HepG2 (cell line): Measurements from ENCODE around the gene HRG.

ENCODE experiments used
- FOSL2 ChIP-seq: sonication (generic); formaldehyde crosslinking; IDR thresholded peaks from 2 replicates; pipeline ENCODE4 v1.4.0; 2020; ENCODE audit warnings: missing genetic modification reagents
- IRX3 ChIP-seq: sonication (generic); formaldehyde crosslinking; IDR thresholded peaks from 2 replicates; pipeline ENCODE4 v1.8.1; 2023; ENCODE audit warnings: mild to moderate bottlenecking, low read depth, missing genetic modification reagents, borderline replicate concordance
- ZNF713 ChIP-seq: sonication (generic); formaldehyde crosslinking; IDR thresholded peaks from 2 replicates; pipeline ENCODE4 v1.4.0; 2020; ENCODE audit warnings: mild to moderate bottlenecking, missing genetic modification reagents
- TF ChIP-seq, protein P1 (sequence below): sonication (generic); formaldehyde crosslinking; IDR thresholded peaks from 2 replicates; pipeline ENCODE4 v1.5.0; 2020; ENCODE audit warnings: mild to moderate bottlenecking, missing genetic modification reagents
- TF ChIP-seq, protein P2 (sequence below): sonication (generic); formaldehyde crosslinking; IDR thresholded peaks from 2 replicates; pipeline ENCODE4 v1.4.0; 2020; ENCODE audit warnings: mild to moderate bottlenecking, missing genetic modification reagents

DNA sequence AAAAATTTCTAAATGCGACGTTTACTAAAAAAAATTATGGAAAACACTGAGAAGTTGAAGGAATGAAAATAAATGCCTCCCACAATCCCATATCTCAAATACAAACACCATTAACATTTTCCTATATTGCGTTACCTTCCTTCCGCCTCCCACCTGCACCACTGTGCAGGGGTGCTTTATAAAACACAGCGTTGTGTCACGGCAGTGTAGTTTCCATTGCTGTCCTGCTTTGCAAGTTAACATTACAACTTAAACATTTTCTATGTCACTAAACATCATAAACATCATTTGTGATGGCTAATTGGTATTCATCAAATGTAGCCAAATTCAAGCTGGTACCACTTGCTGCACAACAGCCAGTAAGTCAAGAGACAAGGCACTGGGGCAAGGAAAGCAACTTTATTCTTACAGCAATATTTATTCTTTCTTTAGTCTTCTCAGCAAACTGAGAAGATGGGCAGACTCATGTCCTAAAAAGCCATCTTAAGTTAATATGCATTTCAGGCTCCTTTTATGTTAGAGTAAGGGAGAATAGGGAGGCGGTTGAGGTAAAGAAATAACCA, 37.9 kb upstream of the HRG start:
- TF ChIP-seq, protein P1, sequence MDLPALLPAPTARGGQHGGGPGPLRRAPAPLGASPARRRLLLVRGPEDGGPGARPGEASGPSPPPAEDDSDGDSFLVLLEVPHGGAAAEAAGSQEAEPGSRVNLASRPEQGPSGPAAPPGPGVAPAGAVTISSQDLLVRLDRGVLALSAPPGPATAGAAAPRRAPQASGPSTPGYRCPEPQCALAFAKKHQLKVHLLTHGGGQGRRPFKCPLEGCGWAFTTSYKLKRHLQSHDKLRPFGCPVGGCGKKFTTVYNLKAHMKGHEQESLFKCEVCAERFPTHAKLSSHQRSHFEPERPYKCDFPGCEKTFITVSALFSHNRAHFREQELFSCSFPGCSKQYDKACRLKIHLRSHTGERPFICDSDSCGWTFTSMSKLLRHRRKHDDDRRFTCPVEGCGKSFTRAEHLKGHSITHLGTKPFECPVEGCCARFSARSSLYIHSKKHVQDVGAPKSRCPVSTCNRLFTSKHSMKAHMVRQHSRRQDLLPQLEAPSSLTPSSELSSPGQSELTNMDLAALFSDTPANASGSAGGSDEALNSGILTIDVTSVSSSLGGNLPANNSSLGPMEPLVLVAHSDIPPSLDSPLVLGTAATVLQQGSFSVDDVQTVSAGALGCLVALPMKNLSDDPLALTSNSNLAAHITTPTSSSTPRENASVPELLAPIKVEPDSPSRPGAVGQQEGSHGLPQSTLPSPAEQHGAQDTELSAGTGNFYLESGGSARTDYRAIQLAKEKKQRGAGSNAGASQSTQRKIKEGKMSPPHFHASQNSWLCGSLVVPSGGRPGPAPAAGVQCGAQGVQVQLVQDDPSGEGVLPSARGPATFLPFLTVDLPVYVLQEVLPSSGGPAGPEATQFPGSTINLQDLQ (CRISPR knock-in tag), result no peak
- no peak for TF ChIP-seq IRX3 (CRISPR knock-in tag)
- no peak for TF ChIP-seq FOSL2 (CRISPR knock-in tag)
- TF ChIP-seq, protein P2, sequence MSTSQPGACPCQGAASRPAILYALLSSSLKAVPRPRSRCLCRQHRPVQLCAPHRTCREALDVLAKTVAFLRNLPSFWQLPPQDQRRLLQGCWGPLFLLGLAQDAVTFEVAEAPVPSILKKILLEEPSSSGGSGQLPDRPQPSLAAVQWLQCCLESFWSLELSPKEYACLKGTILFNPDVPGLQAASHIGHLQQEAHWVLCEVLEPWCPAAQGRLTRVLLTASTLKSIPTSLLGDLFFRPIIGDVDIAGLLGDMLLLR (CRISPR knock-in tag), result no peak
- TF ChIP-seq ZNF713 (CRISPR knock-in tag), result no peak
